Medulla oblongata (tissue), 1 donor: ENCODE measurements around the gene YBX2.
A peak's percentile ranks its signal among the peaks of the same experiment; 100 is the strongest.
"Not testable (repeated sequence)": the region's sequence is repeated elsewhere in the genome, so short reads cannot be mapped to it uniquely, and the experiment has no call there.

Experiments used
- DNase-seq: peaks from one replicate; pipeline ENCODE4 v3.0.0-alpha.2; 2015; ENCODE audit errors: extremely low spot score

The YBX2 gene

DNA sequence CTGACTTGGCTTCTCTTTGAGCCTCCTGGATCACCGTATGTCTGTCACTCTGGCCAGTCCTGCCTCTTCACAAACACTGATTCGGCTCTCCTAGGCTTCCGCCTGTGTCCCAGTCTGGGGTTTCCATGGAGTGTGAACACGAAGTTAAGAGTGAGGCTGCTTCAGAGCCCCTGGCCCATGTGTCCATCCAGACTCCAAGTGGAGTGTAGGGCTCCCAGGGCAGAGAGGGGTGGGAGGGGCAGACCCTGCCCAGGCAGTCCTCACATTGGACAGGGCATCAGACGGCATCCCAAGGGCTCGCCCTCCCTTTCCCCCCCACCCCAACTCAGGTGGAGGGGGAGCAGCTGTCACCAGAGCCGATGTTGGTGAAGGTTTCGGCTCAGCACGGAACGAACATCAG, 50.6 kb downstream of the YBX2 start:
- DNase-seq, result not testable (repeated sequence)

- DNase-seq, result no peak
These were observed 51.0 kb downstream of the YBX2 start for GRCh38 chr17:7243453-7243729.

- DNase-seq, result peak; percentile 95
These were observed 51.6 kb downstream of the YBX2 start for GRCh38 chr17:7242717-7243452.

DNA sequence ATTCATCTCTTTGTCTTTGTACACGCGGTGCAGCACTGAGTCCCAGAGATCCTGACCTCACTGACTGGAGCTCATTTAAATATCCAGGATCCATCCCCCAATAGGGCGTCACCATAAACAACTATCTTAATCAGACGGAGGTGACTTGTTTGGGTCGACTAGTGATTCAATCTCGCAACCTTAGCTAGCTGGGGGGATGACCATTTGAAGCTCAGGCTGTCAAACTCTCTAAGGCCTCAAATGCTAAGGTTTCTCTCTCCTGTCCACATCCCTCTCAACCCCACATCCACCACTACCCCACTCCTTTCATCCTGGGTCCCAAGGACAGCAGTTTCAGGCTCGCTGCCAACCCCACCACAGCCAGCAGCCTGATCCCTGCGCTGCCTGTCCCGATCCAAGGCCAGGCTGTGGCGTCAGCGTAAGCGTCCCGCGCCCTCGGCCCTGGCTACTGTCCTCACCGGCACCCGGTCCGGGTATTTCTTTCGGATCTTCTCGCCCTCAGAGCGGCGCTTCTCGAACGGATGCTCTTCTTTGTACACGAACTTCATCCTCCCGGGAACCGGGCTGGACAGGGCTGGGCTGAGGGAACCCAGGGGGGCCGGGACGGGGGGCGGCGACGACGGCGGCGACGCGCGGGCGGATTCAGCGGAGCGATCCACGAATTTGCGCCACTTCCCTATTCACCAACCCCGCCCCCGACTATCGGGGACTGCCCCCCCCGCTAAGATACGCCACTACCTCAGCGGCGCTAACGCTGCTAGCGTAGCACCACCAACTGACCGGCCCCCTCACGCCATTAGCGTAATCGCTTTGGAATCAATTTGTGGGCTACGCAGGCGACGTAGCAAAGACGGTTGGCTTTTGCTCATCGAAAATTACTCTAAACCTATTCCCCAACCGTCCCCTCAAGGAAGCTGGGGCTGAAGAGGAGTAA, 52.4 kb downstream of the YBX2 start, which contains the start of gene GABARAP:
GABARAP (minus strand) TSS at position 667 of the 934 bp plus-strand sequence; CDS start at position 548, 119 bp downstream.
- DNase-seq, result peak; percentile 96

GRCh38 chr17:7241090-7241733, 53.2 kb downstream of the YBX2 start:
- no peak for DNase-seq

DNA sequence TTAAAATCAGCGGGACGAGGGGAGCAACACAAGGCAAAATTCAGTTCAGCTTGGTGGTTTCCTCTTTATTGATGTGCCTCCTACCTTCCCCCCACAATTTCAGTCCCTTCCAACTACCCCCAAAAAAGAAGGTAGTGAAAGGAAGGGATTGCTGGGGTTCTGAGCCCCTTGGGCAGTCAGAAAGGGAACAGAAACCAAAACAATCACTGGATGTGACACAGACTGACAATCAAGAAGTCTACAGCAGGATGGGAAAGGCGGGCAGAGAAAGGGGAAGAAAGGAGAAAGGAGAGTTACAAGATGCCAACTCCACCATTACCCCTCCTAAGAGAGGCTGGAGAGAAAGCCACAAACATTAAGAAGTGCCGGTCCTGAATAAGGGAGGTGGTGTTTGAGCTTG, 54.1 kb downstream of the YBX2 start:
- DNase-seq, result peak; percentile 78

GRCh38 chr17:7239091-7240027, 55.1 kb downstream of the YBX2 start, which contains the start of gene PHF23:
TSS of gene PHF23 (minus strand) at chr17:7239457. CDS start at chr17:7239279, 178 bp downstream.
- peak; percentile 100 for DNase-seq

DNA sequence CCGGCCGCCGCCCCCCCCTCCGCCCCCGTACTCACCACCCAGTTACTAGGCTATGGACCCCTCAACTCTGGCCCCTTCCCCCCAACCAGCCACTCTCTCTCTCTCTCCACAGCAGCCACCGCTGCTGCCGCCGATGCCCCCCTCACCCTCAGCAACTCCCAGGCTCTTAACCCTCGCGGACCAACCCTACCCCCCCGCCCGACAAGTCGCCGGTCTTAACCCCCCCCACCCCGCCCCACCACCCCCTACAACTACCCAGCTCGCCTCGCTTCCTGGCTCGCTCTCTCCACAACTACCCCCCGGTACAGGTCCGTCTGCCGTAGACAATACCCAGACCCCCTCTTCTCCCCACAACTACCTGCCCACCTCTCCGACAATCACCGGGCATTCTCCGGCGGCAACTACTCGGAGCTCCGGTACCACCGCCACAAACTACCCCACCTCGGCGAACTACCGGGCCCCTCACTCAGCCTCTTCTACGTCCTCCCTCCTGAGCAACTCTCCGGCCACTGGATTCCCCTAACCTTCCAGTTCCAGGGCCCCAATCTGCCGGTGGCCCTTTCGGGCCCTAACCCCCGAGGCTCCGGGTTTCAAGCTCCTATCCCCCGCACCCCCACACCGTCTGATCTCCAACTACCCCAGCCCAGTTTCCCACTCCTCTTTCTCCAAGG, 55.9 kb downstream of the YBX2 start:
- no peak for DNase-seq
